ENCODE results near the gene SERPINC1.
A peak's percentile ranks its signal among the peaks of the same experiment; 100 is the strongest.

SERPINC1 gene

GRCh38 chr1:173915596-173915995 is 1.5 kb downstream of the SERPINC1 start:
- Histone ChIP-seq H3K79me2 (no peaks in the 10 kb centered on the region), H3K4me1 (no peaks in the 10 kb centered on the region), H2AFZ (no peak overlapping the region), H3K27ac (no peak overlapping the region), H3K4me2 (ENCODE audit: low read length) (no peak overlapping the region), H3K9me3 (ENCODE audit: control insufficient read depth, low read length) (no peaks in the 10 kb centered on the region), H3K27me3 (ENCODE audit: control insufficient read depth, insufficient read depth, low read length) (no peaks in the 10 kb centered on the region), H3K36me3 (ENCODE audit: control insufficient read depth, insufficient read depth, low read length) (no peaks in the 10 kb centered on the region), H3K4me3 (ENCODE audit: low read depth, low read length) (no peak overlapping the region), H3K9ac (no peak overlapping the region)
- TF ChIP-seq CTCF (IDR thresholded peaks at IDR 0.05), result no peak

- no peak overlapping the region for H2AFZ ChIP-seq
- H3K9ac ChIP-seq, result no peak overlapping the region
- no peaks in the 10 kb centered on the region for H3K79me2 ChIP-seq
- H3K9me3 ChIP-seq (ENCODE audit: control insufficient read depth, low read length), result no peaks in the 10 kb centered on the region
- H3K36me3 ChIP-seq (ENCODE audit: control insufficient read depth, insufficient read depth, low read length), result no peaks in the 10 kb centered on the region
- no peak overlapping the region for H3K27ac ChIP-seq
- H3K4me3 ChIP-seq (ENCODE audit: low read depth, low read length), result no peak overlapping the region
- no peaks in the 10 kb centered on the region for H3K27me3 ChIP-seq (ENCODE audit: control insufficient read depth, insufficient read depth, low read length)
- no peaks in the 10 kb centered on the region for H3K4me1 ChIP-seq
- peak; percentile 26 for TF ChIP-seq CTCF (IDR thresholded peaks at IDR 0.05)
- H3K4me2 ChIP-seq (ENCODE audit: low read length), result no peak overlapping the region
Observed at GRCh38 chr1:173914366-173914871, 2.7 kb downstream of the SERPINC1 start.

- H3K4me2 ChIP-seq (ENCODE audit: low read length), result no peak overlapping the region
- TF ChIP-seq CTCF (IDR thresholded peaks at IDR 0.05), result no peak
- H3K4me1 ChIP-seq, result no peaks in the 10 kb centered on the region
- H3K9me3 ChIP-seq (ENCODE audit: control insufficient read depth, low read length), result no peaks in the 10 kb centered on the region
- no peaks in the 10 kb centered on the region for H3K36me3 ChIP-seq (ENCODE audit: control insufficient read depth, insufficient read depth, low read length)
- no peak overlapping the region for H3K9ac ChIP-seq
- H3K4me3 ChIP-seq (ENCODE audit: low read depth, low read length), result no peak overlapping the region
- H3K79me2 ChIP-seq, result no peaks in the 10 kb centered on the region
- no peaks in the 10 kb centered on the region for H3K27me3 ChIP-seq (ENCODE audit: control insufficient read depth, insufficient read depth, low read length)
- H3K27ac ChIP-seq, result no peak overlapping the region
- no peak overlapping the region for H2AFZ ChIP-seq
Observed at GRCh38 chr1:173913111-173913510, 4.0 kb downstream of the SERPINC1 start.

- Histone ChIP-seq H3K9ac (no peak overlapping the region), H3K4me3 (ENCODE audit: low read depth, low read length) (no peak overlapping the region), H3K36me3 (ENCODE audit: control insufficient read depth, insufficient read depth, low read length) (no peaks in the 10 kb centered on the region), H3K4me1 (no peaks in the 10 kb centered on the region), H3K27me3 (ENCODE audit: control insufficient read depth, insufficient read depth, low read length) (no peaks in the 10 kb centered on the region), H3K9me3 (ENCODE audit: control insufficient read depth, low read length) (no peaks in the 10 kb centered on the region), H2AFZ (no peak overlapping the region), H3K27ac (no peak overlapping the region), H3K79me2 (no peaks in the 10 kb centered on the region), H3K4me2 (ENCODE audit: low read length) (no peak overlapping the region)
- TF ChIP-seq CTCF (IDR thresholded peaks at IDR 0.05), result no peak
Observed at GRCh38 chr1:173903827-173904531, 13.1 kb downstream of the SERPINC1 start.

- Histone ChIP-seq H3K4me3 (ENCODE audit: low read depth, low read length) (no peak overlapping the region), H3K9me3 (ENCODE audit: control insufficient read depth, low read length) (no peaks in the 10 kb centered on the region), H3K9ac (no peak overlapping the region), H3K27ac (no peak overlapping the region), H3K79me2 (no peaks in the 10 kb centered on the region), H3K4me1 (no peaks in the 10 kb centered on the region), H3K27me3 (ENCODE audit: control insufficient read depth, insufficient read depth, low read length) (no peaks in the 10 kb centered on the region), H2AFZ (no peak overlapping the region), H3K36me3 (ENCODE audit: control insufficient read depth, insufficient read depth, low read length) (no peaks in the 10 kb centered on the region), H3K4me2 (ENCODE audit: low read length) (no peak overlapping the region)
- TF ChIP-seq CTCF (IDR thresholded peaks at IDR 0.05), result no peak
Observed at GRCh38 chr1:173900992-173901391, 16.1 kb downstream of the SERPINC1 start.

Measured in parathyroid adenoma (tissue), 2 donors.